ENCODE measurements around the gene GABRP.

The GABRP gene

DNA sequence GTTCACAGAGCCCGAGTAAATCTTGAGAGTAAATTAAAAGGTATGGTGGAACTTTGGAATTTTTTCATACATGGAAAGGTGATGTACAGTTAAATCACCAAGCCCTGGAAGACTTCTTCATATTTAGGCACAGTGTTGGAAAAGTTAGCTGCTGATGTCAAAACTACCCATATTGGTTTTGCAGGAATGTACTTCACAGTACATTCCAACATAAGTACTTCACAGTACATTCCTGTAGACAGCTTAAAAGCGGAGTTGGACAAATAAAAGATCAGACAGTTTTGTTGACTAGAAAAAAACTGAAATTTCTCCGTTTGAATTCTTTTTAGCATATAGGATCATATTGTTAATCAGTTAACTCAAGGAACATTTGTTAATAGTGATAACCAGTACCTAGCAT is 80.1 kb downstream of the GABRP start:
- DNase-seq, result no peak

Measured in CD4-positive, alpha-beta T cell treated with Interleukin-10 for 1 hour (primary cell).